GM21515 (cell line): Measurements from ENCODE around the gene PDGFD.

Experiments
- ATAC-seq: cut with Tn5 transposase; IDR thresholded peaks from one replicate; pipeline ENCODE4 v1.9.1; 2021; ENCODE audit not compliant: unreplicated experiment

PDGFD gene

DNA sequence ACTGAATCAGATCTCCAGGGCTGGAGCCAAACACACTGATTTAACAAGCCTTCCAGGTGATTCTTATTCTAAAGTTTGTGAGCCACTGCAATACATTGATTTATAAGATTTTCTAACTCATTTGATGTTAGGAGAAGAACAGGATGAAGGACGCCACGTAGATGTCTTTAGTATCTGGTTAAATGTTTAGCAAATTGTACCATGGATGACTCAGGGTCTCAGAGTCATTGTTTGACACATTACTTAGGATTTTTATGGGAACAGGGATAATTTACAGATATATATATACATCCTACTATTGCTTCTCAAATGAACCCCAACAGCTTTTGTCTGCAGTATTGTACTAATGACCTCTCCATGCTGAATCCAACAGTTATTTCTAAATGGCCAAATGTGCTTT is 270.6 kb downstream of the PDGFD start:
- ATAC-seq: no peak

DNA sequence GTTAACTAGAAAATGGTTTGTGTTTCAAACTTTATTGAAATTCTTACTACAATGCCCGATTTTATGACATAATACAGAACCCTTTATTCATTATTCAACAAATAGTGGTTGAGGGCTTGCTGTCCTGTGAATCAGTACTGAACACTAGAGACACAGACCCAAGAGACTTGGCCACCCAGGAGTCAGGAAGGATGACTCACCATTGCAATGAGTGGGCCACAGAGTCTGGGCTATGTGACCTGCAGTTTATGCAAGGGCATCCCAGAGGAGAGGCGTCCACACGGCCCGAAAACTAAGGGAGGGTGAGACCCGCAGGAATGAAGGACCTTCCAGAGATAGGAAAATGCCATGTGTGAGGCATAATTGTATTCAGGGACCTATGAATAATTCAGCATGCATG is 271.3 kb downstream of the PDGFD start:
- ATAC-seq: no peak

DNA sequence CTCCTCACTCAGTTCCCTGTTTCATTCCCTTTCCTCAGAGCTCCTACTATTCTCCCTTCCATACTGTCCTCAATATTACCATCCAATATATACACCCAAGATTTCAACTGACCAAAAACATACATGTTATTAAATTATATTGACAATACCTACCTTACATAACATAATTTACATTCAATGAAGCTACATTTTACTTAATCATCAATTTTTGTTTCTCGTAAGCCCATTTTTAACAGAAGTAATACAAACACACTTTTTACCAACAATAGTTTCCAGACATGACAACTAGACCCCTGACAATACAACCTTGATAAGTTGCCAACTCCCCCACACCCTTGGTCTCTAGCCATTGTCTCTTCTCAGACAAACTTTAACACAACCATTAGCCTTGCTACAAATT is 273.3 kb downstream of the PDGFD start:
- ATAC-seq: no peak

DNA sequence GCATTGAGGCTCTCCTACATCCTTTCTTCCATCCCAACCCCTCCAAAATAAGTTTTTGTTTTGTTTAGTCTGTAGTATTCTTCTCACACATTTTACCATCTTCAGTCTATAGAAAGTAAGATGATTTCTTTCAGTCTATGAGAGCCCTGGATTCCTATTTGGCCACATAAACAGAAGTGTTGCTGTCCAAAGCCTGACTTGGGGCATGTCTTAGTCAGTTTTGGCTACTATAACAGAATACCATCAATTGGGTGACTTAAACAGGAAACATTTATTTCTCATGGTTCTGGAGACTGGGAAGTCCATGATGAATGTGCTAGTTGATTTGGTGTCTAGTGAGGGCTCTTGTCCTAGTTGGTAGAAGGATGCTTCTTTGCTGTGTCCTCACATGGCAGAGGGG is 274.3 kb downstream of the PDGFD start:
- no peak for ATAC-seq

DNA sequence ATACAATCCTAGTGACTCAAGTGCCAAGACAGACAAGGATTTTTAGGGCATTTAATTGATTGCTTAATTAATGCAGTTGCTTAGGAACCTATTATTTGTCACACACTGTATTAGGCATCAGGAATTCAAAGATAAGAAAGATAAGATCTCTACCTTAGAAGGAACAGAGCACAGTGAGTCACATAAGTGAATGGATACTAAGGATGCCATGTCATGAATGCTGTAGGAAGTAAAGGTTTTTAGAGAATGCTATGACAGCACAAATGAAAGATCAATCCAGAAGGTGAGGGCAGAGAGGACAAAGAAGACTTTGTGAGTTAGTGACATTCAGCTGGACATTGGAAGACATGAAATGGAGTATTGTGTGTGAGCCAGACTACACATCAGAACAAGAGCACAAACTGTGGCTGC is 275.4 kb downstream of the PDGFD start:
- ATAC-seq: no peak

DNA sequence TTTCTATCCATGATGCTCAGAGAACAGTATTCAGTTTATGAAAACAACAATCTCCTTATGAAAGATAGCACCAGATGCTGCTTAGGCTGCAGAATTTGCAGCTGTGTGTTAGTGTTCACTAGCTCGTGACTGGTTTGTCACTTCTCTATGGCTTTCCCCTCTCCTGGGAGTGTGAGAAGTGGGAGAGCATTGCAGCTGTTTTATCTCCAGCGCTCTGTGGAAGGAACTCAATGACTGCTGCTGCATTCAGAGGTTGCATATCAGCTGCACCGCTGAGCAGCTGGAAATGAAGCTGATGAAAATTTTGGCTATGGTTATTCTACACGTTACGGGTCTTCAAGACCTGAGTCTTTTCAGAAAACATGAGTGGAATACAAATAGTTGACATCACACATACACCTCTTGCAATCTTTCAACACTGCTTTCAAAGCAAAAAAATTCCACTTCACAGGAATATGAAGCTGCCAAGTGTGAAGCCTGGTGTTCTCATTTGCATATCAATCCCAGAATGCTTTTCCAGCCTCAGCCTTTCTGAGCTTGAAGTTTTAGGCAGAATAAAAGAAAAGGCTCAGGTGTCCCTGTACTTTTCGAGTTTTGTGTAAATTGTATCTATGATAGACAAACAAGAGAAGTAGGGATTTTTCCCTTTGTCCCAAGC is 276.8 kb downstream of the PDGFD start:
- ATAC-seq: peak; percentile 80

DNA sequence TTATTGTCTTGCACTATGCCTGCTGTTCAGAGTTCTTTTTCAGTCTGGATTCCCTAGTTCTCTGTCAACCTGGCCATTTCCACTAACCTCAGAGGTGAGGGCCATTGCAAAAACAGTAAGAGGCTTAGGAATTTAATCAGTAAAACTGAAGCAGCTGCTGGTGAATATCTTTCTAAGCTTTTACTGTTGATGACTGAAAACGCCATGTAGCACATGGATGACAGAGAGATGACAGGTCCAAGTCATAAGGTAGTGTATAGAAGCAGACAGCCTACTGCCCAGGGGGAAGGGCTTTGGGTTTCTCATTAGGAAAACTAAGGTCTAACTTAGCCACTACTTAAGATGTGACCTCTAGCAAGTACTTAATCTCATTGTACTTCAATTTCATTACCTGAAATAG is 280.1 kb downstream of the PDGFD start:
- ATAC-seq: no peak

DNA sequence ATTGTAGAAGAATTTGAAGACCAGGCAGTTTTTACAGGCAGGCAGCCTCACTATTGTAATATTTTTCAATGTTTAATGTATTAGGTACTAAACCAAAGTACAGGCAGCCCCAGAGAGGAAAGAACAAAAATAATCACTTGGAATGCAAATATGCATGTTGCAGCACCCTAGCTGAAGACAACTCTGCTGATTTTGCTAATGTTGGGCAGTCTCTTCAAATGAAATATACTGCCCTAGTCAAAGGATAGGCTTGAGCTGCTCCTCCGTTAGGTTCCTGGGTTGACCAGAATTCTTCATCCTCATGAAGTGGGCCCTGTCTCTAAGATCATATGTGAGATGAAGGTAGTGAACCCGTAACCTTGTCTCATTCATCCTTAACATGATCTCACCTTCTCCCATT is 280.7 kb downstream of the PDGFD start:
- ATAC-seq: no peak

DNA sequence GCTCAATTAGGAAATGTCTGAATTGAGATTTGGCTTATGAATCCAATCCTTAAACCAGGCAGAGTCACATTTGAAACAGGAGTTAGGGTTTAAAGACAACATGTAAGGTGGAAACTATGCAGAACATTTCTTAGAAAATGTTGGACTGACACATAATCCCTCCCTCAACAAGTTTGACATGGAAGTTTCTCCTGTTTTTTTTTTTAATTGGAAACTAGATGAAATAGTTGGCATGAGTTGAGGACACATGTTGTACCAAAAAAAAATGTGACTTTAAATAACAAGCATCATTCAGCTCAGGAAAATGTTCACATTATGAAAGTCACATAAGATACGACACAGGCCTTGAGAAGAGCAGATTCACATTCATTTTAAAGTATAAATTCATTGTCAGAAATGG is 282.4 kb downstream of the PDGFD start:
- ATAC-seq: no peak

DNA sequence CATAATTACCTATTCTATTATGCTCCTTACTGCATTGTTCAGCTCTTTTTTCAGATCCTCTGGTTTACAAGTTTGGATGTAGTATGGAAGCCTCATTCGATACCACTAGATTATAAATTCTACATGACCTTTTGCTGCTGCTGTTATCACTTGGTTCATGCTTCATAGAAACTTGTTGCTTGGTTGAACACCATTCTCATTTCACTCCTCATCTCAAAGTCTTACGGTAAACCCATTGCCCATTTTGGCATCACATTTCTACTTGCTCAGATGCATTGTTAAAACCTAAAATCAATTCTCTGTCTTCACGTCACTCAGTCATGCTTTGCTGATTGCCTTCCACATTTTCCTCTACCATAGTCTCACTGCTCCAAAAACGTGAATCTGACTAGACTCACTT is 283.0 kb downstream of the PDGFD start:
- ATAC-seq: no peak

DNA sequence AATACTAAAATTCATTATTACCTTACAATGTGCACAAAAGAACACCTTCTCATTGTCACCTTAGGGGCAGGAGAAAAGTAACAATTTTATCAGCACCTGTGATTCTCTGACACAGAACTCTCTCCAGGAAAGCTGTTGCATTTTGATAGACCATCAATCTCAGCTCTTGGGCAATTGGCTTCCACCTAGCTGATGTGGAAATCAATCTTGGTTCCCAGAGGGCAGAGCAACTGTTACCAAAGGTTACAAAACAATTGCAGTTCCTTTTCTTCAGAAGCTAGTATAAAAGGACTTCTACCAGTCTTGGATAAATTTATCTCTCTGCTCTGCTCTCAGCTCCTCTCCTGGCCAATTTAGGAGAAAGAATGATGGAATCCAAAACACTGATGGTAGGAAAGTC is 285.3 kb downstream of the PDGFD start:
- no peak for ATAC-seq

DNA sequence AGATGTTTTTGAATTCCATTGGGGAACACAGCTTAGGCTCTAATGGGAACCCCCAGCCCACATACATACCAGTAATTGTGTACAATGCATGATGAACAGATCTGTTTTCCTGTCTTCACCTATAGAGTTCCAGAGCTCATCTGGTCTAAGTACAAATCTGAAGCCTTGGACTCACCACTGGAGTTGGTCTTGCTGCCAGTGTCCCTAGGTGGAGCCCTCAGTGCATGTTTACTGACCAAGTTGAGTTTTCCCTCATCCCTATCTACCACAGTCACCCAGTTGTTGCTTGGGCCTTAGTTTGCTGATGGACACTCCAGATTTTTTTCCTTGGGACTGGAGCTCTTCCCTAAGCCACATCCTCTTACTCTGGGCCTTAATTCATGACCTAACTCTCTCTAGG is 286.7 kb downstream of the PDGFD start:
- ATAC-seq: no peak

DNA sequence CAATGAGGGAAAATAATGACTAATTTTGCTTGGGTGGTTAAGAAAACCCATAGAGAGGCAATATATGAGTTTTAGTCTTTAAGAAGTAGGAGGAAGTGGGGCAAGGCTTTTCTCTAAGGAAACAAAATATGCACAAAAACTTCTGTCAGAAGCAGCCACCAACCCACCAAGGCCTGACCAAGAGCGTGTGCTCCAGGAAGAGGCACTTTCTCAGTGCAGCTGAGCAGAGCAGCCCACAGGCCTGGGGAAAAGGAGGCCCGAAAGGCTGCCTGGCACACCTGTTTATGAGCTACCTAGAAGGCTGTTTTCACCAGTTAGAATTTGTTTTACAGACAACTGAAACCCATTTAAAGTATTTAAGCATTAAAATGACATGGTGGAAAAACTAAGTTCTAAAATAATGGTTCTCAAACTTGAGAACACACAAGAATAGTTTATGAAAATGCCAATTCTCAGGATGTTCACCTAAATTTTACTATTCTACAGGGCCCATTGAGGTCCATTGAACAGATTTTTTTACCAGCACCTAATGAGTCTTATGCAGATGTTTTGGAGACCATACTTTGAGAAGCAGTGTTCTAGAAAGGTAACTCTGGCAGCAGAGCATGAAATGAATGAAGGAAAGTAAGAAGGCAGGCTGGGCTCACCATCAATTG is 288.0 kb downstream of the PDGFD start:
- ATAC-seq: peak; percentile 95

DNA sequence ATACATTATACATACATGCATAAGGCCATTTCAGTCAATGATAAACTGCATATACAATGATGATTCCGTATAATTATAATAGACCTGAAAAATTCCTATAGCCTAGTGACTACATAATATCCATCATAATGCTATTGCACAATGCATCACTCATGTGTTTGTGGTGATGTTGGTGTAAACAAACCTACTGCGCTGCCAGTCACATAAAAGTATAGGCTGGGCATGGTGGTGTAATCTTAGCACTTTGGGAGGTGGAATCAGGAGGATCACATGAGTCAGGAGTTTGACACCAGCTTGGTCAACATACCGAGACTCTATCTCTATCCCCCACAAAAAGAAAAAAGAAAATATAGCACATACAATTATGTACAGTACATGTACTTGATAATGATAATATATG is 291.2 kb downstream of the PDGFD start:
- no peak for ATAC-seq

DNA sequence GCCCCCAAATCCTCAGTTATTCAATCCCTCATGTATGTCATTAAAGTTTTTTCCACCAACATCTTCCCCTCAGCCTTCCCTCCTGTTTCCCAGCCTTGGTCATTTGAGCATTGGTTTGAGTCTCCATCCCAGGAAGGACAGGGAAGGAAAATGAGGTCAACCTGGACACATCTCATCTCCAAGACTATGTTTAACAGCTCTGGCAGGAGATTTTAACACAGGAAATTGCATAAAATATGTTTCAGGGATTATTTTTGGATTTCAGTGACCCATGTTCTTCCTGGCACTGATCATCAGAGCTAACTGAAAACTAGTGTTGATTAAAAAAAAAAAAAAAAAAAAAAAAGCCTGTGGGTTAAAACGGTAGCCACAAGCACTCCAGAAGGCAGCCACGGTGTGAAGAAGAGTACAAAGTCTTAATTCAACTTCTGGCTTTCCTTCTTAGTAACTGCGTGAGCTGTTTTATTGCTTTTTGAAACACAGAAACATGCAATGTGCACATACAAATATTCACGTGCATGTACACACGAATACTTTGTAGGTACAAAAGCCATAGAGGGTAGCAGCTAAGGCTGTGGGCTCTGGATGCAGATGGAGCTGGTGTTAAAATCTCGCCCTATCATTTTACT is 291.9 kb downstream of the PDGFD start:
- ATAC-seq: no peak

DNA sequence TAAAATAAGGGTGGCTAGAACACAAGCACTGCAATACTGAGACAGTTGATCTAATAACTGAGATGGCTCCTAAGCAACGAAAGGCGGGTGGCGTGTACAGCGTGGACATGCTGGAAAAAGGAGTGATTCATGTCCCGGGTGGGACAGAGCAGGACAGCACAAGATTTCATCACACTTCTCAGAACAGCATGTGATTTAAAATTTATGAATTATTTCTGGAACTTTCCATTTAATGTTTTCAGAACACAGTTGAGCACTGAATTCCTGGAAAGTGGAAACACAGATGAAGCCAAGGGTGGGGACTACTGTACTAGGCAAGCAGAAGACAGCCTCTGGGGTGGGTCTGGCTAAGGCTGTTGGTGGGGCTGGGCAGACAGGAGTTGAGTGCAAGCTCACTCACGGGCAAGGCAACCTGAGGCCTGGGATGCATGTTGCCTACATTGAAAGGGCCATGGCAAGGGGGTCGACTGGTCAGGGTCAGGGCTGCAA is 293.1 kb downstream of the PDGFD start:
- no peak for ATAC-seq

DNA sequence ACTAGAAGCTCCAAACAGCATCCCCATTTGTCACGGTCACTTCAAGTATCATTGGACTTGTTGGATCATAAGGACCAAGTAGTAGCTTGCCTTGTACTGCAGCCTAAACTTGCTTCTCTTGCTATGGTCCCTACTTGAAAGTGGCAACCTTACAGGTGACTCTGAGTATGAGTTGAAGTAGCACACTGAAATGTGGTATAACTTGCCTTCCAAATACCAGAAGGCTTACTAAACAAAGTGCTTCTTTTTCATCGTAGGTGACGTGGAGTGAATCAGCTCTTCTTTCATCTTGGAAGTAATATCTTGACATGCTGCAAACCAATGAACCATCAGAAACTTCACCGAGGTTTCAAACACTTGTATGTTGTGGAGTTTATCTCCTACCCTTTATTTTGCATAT is 296.5 kb downstream of the PDGFD start:
- ATAC-seq: no peak

DNA sequence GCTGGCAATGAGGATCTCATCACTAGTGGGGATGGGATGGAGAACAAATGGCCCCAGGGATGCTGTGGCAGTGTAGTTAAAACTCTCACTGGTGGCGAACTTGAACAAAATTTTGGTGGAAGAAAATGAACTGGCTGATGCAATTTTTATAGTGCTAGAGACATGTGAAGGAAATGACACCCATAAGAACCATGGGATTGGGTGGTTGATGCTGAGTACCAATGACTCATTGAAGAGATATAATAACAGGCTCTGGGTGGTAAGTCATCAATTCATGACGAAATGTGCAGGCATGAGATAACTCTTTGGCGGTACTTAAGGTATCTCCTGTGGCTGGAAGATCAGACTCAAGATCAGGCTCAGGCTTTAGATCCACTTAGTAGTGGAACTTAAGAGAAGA is 300.4 kb downstream of the PDGFD start:
- no peak for ATAC-seq

DNA sequence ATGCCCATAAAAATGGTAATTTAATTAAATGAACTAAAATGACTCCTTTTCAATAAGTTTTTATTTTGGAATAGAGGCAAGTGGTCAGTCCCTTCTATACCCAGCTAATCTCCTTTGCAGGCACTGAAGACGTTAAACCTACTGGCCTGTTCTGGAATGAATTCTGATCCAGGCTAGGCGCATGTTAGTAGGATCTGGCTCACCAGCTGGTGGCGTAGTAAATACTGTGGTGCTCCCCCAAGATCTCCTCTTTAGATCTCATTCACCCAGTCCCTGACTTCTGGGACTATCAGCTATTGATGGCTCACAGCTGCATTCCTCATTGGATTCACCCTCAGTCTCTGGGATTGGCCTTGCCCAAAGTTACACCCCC is 301.2 kb downstream of the PDGFD start:
- no peak for ATAC-seq

DNA sequence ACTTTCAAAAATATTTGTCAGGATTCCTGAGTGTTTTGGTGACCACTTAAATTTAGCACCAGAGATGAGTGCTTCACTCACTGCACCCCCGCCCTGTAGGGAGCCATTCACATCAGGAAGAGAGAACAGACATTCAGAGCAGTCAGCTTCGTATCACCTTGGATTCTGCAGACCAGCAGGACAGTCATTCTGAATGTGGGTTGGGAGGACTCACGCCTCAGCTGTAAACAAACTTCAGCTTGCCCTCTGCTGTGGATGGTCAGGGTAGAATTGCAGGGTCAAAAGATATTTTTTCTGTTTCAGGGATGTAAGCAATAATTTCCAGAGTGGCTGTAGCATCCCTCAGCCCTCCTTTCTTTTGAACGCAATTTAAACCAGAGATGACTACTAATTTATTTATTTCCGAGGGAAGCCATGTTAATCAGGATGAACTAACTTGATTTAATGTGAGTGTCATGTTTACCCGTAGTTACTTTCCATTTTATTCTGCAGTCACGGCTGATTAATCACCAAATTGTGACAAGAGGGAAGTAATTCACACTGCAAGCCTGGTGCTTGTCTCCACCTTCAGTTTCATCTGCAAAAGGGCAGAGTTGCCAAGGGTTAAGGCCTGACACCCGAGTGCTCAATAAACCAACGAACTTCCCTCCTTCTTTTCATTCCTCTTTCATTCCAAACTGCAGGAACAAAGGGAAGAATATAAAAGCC is 301.7 kb downstream of the PDGFD start:
- ATAC-seq: peak; percentile 69
